GM19043 (cell line): ENCODE data around the gene THUMPD2.
"Not testable (repeated sequence)": the region's sequence is repeated elsewhere in the genome, so short reads cannot be mapped to it uniquely, and the experiment has no call there.

Source experiments
- ATAC-seq: cut with Tn5 transposase; IDR thresholded peaks from one replicate; pipeline ENCODE4 v1.9.1; 2021; ENCODE audit warnings: low read depth; ENCODE audit not compliant: unreplicated experiment

THUMPD2 gene

GRCh38 chr2:39778775-39779340, at the start of gene THUMPD2:
Gene THUMPD2, minus strand, starts transcription at chr2:39779258. Its CDS starts 19 bp downstream, at chr2:39779239.
- ATAC-seq: peak; percentile 82

- ATAC-seq: no peak
Measured at GRCh38 chr2:39821871-39822270, 42.8 kb upstream of the THUMPD2 start.

- no peak for ATAC-seq
Measured at GRCh38 chr2:39816845-39817244, 37.8 kb upstream of the THUMPD2 start.

- ATAC-seq: no peak
Measured at GRCh38 chr2:39816428-39816827, 37.4 kb upstream of the THUMPD2 start.

GRCh38 chr2:39805936-39806608, 27.0 kb upstream of the THUMPD2 start:
- ATAC-seq: no peak

- ATAC-seq: no peak
Measured at GRCh38 chr2:39803839-39804238, 24.8 kb upstream of the THUMPD2 start.

- no peak for ATAC-seq
Measured at GRCh38 chr2:39800752-39801151, 21.7 kb upstream of the THUMPD2 start.

GRCh38 chr2:39796134-39796533, 17.1 kb upstream of the THUMPD2 start:
- no peak for ATAC-seq

- not testable (repeated sequence) for ATAC-seq
Measured at GRCh38 chr2:39790216-39790818, 11.3 kb upstream of the THUMPD2 start.

- no peak for ATAC-seq
Measured at GRCh38 chr2:39787950-39788349, 8.9 kb upstream of the THUMPD2 start.

- ATAC-seq: no peak
Measured at GRCh38 chr2:39786761-39787522, 7.9 kb upstream of the THUMPD2 start.

GRCh38 chr2:39782591-39782990, 3.5 kb upstream of the THUMPD2 start:
- ATAC-seq: no peak

- ATAC-seq: no peak
Measured at GRCh38 chr2:39781697-39782096, 2.6 kb upstream of the THUMPD2 start.

- ATAC-seq: no peak
Measured at GRCh38 chr2:39780825-39781600, 2.0 kb upstream of the THUMPD2 start.

GRCh38 chr2:39779927-39780326, 869 bp upstream of the THUMPD2 start:
- no peak for ATAC-seq

GRCh38 chr2:39779341-39779851, 338 bp upstream of the THUMPD2 start:
- ATAC-seq: no peak

- no peak for ATAC-seq
Measured at GRCh38 chr2:39778233-39778632, 825 bp downstream of the THUMPD2 start.

- no peak for ATAC-seq
Measured at GRCh38 chr2:39772812-39773152, 6.3 kb downstream of the THUMPD2 start.

- ATAC-seq: no peak
Measured at GRCh38 chr2:39772086-39772811, 6.8 kb downstream of the THUMPD2 start.

- no peak for ATAC-seq
Measured at GRCh38 chr2:39762448-39762847, 16.6 kb downstream of the THUMPD2 start.
